ENCODE results near the gene MAGI1.
"Not testable (repeated sequence)": the region's sequence is repeated elsewhere in the genome, so short reads cannot be mapped to it uniquely, and the experiment has no call there.

MAGI1 gene

DNA sequence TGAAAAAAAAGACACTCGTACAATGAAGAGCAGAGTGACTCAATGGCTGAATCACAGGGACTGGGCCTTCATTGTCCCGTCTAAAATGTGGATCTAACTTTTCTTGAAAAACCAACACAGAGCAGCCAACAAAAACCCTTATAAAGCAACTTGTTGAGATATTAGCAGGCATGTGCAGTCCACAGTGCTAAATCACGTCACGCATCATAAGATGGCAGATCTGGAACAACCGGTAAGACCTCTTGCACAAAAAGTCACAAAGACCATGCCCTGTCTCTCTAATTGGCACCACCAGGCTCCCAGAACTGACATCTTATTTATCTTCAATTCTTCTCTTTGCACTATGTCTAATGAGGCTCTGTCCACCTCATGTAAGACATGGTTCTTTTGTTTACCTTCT lies 177.0 kb downstream of the MAGI1 start:
- CTCF ChIA-PET, result interaction anchor here (2.1 kb wide), 2 partner anchors 10 to 15 kb away, joined by 6 to 7 read pairs; no protein-coding TSS in a partner anchor
- POLR2A ChIA-PET, result no interaction called here
- DNase-seq (ENCODE audit: extremely low spot score), result no peak
- TF ChIP-seq CTCF (IDR thresholded peaks at IDR 0.05; ENCODE audit: control extremely low read depth, extremely low read depth, low read depth, missing control alignments), result no peak

DNA sequence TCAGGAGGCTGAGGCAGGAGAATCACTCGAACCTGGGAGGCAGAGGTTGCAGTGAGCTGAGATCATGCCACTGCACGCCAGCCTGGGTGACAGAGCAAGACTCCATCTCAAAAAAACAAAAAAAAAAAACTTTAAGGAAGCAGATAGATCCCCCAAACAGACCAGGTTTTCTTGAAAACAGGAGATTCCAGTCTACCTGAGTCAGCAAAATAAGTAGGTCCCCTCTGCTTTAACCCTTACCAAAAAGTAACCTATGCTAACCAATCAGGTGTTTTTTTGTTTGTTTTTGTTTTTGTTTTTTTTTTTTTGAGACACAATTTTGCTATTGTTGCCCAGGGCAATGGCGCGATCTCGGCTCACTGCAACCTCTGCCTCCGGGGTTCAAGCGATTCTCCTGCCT lies 179.1 kb downstream of the MAGI1 start:
- POLR2A ChIA-PET; CTCF ChIA-PET; DNase-seq (ENCODE audit: extremely low spot score): not testable (repeated sequence)

DNA sequence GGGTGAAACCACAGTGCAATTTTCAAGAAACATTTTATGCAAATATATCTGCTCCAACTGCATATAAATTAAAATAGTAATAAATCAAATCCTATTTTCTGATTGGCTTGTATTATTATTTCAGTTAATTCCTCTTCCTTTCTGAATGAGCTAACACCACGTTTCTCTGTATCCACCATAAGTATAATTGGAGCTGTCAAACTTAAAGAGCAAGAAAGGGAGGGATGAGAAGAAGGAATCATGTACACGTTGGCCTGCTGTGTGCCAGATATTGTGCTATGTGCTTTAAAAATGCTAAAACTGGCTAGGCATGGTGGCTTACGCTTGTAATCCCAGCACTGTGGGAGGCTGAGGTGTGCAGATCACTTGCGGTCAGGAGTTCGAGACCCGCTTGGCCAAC lies 180.0 kb downstream of the MAGI1 start:
- DNase-seq (ENCODE audit: extremely low spot score), result no peak
- ChIA-PET POLR2A (no interaction called here), CTCF (interaction anchor here (1.4 to 1.9 kb wide), 4 partner anchors 8 to 55 kb away, joined by 3 to 5 read pairs (median 4); no protein-coding TSS in a partner anchor)
- no peak for TF ChIP-seq CTCF (IDR thresholded peaks at IDR 0.05; ENCODE audit: control extremely low read depth, extremely low read depth, low read depth, missing control alignments)

- DNase-seq (ENCODE audit: extremely low spot score), result no peak
- ChIA-PET POLR2A (no interaction called here), CTCF (interaction anchor here (0.8 to 1.9 kb wide), 7 partner anchors 8 to 57 kb away, joined by 3 to 5 read pairs (median 4); no protein-coding TSS in a partner anchor)
- TF ChIP-seq CTCF (IDR thresholded peaks at IDR 0.05; ENCODE audit: control extremely low read depth, extremely low read depth, low read depth, missing control alignments), result no peak
Measured at GRCh38 chr3:65857327-65857726, 181.4 kb downstream of the MAGI1 start.

GRCh38 chr3:65856907-65857306 lies 181.8 kb downstream of the MAGI1 start:
- POLR2A ChIA-PET, result no interaction called here
- TF ChIP-seq CTCF (IDR thresholded peaks at IDR 0.05; ENCODE audit: control extremely low read depth, extremely low read depth, low read depth, missing control alignments), result no peak
- CTCF ChIA-PET, result interaction anchor here (0.8 to 1.9 kb wide), 7 partner anchors 9 to 57 kb away, joined by 3 to 5 read pairs (median 4); no protein-coding TSS in a partner anchor
- DNase-seq (ENCODE audit: extremely low spot score), result no peak

GRCh38 chr3:65855370-65856100 lies 183.2 kb downstream of the MAGI1 start:
- CTCF ChIA-PET, result no interaction called here
- TF ChIP-seq CTCF (IDR thresholded peaks at IDR 0.05; ENCODE audit: control extremely low read depth, extremely low read depth, low read depth, missing control alignments), result no peak
- POLR2A ChIA-PET, result no interaction called here
- no peak for DNase-seq (ENCODE audit: extremely low spot score)

DNA sequence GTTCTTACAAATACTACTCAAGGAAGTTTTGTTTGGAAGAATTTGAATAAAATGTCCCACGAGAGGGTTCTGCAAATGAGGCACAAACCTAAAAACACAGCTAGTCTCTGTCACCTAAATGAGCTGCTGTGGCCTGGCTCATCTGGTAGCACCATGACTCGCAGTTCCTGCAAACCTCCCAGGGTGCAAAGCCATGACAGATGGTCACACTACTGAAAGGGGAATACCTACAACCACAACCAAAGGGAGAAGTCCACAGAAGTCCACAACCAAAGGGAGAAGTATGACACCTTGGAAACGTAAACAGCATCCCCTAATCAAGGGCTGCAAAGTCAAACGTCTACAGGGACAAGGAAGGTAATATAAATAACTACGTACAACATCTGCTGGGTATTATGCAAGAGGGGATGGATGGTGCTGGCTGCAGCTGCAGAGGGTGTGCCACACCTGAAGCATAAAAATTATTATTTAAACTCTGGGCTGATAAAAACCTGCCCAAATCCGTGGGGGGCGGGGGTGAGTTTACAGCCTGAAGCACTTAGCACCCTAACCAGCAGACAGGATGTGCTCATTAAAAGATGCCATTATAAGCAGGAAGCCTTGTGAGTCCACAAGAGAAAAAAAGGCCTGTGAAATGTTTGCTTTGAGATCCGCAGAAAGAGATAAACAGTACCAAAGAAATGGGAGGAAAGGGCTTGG lies 184.0 kb downstream of the MAGI1 start:
- CTCF ChIA-PET, result interaction anchor here (0.8 kb wide), 1 partner anchor 11 kb away, joined by 3 read pairs; no protein-coding TSS in a partner anchor
- no peak for TF ChIP-seq CTCF (IDR thresholded peaks at IDR 0.05; ENCODE audit: control extremely low read depth, extremely low read depth, low read depth, missing control alignments)
- no peak for DNase-seq (ENCODE audit: extremely low spot score)
- POLR2A ChIA-PET, result no interaction called here

All from GM10248 (cell line).